Neuronal stem cell (in vitro differentiated cells): Measurements from ENCODE around the gene ZSCAN29.

Experiments
- DNase-seq: peaks from one replicate; pipeline ENCODE4 v3.0.0-alpha.2; 2013; ENCODE audit warnings: low spot score
- H2AFZ ChIP-seq: one replicate; pipeline ENCODE4 v1.6.1; 2013; ENCODE audit warnings: mild to moderate bottlenecking, low read length, inconsistent platforms
- H2AK5ac ChIP-seq: 2 replicates; pipeline ENCODE4 v1.6.1; 2013; ENCODE audit warnings: low read depth, mild to moderate bottlenecking, inconsistent platforms, low read length, moderate library complexity, mixed read lengths
- H2BK120ac ChIP-seq: 2 replicates; pipeline ENCODE4 v1.6.1; 2013; ENCODE audit warnings: low read depth, mild to moderate bottlenecking, inconsistent platforms, low read length, moderate library complexity, mixed read lengths
- H2BK12ac ChIP-seq: one replicate; pipeline ENCODE4 v1.6.1; 2013; ENCODE audit warnings: low read length, inconsistent platforms
- H2BK15ac ChIP-seq: 2 replicates; pipeline ENCODE4 v1.6.1; 2013; ENCODE audit warnings: mild to moderate bottlenecking, low read length, inconsistent platforms, mixed read lengths
- H2BK5ac ChIP-seq: one replicate; pipeline ENCODE4 v1.6.1; 2013; ENCODE audit warnings: inconsistent platforms, mild to moderate bottlenecking, low read length, moderate library complexity
- H3K14ac ChIP-seq: one replicate; pipeline ENCODE4 v1.6.1; 2013; ENCODE audit warnings: low read length, inconsistent platforms
- H3K18ac ChIP-seq: 2 replicates; pipeline ENCODE4 v1.6.1; 2013; ENCODE audit warnings: low read length, inconsistent platforms
- H3K23ac ChIP-seq: 2 replicates; pipeline ENCODE4 v1.6.1; 2013; ENCODE audit warnings: low read depth, mild to moderate bottlenecking, mixed read lengths, low read length, inconsistent platforms; ENCODE audit not compliant: poor library complexity
- H3K27ac ChIP-seq: replicated peaks from 3 replicates; pipeline ENCODE4 v1.5.1; 2013; ENCODE audit warnings: low read length, inconsistent platforms
- H3K27me3 ChIP-seq, 3 experiments: 2 replicates each; pipeline ENCODE4 v1.6.1; 2013; ENCODE audit warnings: low read length in 3 of 3, mild to moderate bottlenecking in 2 of 3, inconsistent platforms in 1 of 3, low read depth in 1 of 3, mixed read lengths in 1 of 3, moderate library complexity in 1 of 3; ENCODE audit not compliant: control insufficient read depth in 3 of 3, insufficient read depth in 3 of 3
- H3K36me3 ChIP-seq, 2 donors: replicated peaks in 1 of 2; 2 replicates each; pipeline ENCODE4 v1.6.1; 2013; ENCODE audit warnings: low read length in 2 of 2; ENCODE audit not compliant: control insufficient read depth in 2 of 2, insufficient read depth in 2 of 2
- H3K4ac ChIP-seq: 2 replicates; pipeline ENCODE4 v1.6.1; 2013; ENCODE audit warnings: inconsistent platforms, mild to moderate bottlenecking, low read length, moderate library complexity
- H3K4me1 ChIP-seq, 2 donors: 1 replicate in 1 of 2; 2 replicates in 1 of 2; pipeline ENCODE4 v1.6.1; 2013; ENCODE audit warnings: low read length in 2 of 2, low read depth in 1 of 2; ENCODE audit not compliant: control insufficient read depth in 2 of 2, insufficient read depth in 1 of 2
- H3K4me2 ChIP-seq: one replicate; pipeline ENCODE4 v1.6.1; 2013; ENCODE audit warnings: mild to moderate bottlenecking, low read length, inconsistent platforms; ENCODE audit not compliant: insufficient read depth, poor library complexity, severe bottlenecking
- H3K4me3 ChIP-seq, 2 donors: 2 replicates each; pipeline ENCODE4 v1.5.1; 2013; ENCODE audit warnings: low read length in 2 of 2, mild to moderate bottlenecking in 2 of 2, inconsistent platforms in 1 of 2, moderate library complexity in 1 of 2
- H3K79me1 ChIP-seq: one replicate; pipeline ENCODE4 v1.6.1; 2013; ENCODE audit warnings: low read depth, mild to moderate bottlenecking, inconsistent platforms, low read length, moderate library complexity
- H3K9ac ChIP-seq: one replicate; pipeline ENCODE4 v1.6.1; 2013; ENCODE audit warnings: mild to moderate bottlenecking, low read depth, low read length, inconsistent platforms; ENCODE audit not compliant: poor library complexity
- H3K9me3 ChIP-seq, 2 donors: replicated peaks in 1 of 2; 2 replicates each; pipeline versions ENCODE3 to v1.6.1; 2013; ENCODE audit warnings: low read length in 2 of 2, mild to moderate bottlenecking in 2 of 2, inconsistent platforms in 1 of 2, low read depth in 1 of 2, mixed read lengths in 1 of 2, moderate library complexity in 1 of 2; ENCODE audit not compliant: control insufficient read depth in 2 of 2, insufficient read depth in 1 of 2
- H4K8ac ChIP-seq: one replicate; pipeline ENCODE4 v1.6.1; 2013; ENCODE audit warnings: low read depth, mild to moderate bottlenecking, inconsistent platforms, low read length, moderate library complexity
- H4K91ac ChIP-seq: one replicate; pipeline ENCODE4 v1.6.1; 2013; ENCODE audit warnings: low read length, low read depth, mild to moderate bottlenecking, inconsistent platforms; ENCODE audit not compliant: poor library complexity
- WGBS, 2 donors: extraction: QIAGEN DNeasy Blood & Tissue Kit; methylation state at CpG; one replicate each; pipeline ENCODE4 v1.1.7; 2013; ENCODE audit warnings: missing lambda C conversion rate in 2 of 2, mixed read lengths in 1 of 2; ENCODE audit not compliant: insufficient read length in 2 of 2, insufficient replicate concordance in 1 of 2; ENCODE audit errors: extremely low coverage in 2 of 2; 5-methylcytosine and 5-hydroxymethylcytosine counted together

ZSCAN29 gene

DNA sequence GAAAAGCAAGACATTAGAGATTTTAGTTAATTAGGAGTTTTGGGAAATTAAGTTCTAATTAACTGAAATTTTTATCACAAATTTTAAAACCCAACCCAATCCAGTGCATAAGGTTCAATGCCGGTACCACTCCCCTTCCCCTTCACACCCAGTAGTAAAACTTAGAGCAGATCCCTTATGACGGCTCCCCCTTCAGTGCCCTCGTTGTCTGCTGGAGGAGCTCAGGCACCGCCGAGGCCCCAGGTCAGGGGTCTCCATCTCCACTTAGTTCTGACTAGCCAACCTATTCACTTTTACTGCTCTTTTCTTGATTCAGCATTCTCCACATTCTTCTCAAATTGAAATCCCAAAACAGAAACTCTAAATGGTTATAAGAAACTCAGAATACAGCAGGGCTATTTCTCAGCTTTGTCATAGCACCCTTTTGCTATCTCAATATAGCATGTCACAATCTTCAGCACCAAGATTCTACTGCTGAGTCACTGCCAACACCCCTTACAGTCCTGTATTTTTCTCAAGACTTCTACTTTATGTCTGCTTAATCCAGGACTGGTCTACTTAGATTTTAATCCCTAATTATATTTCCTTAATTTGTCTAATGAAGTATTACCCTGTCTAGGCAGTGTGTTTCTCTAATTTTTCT, 39.9 kb upstream of the ZSCAN29 start:
- WGBS, 2 donors: no CpG with 5 or more reads among the region's 5 CpGs
- no peak overlapping the region for H4K91ac ChIP-seq
- DNase-seq: no peak

GRCh38 chr15:43408789-43409188, 37.9 kb upstream of the ZSCAN29 start:
- H3K14ac ChIP-seq: no peak overlapping the region
- no peak overlapping the region for H2AFZ ChIP-seq
- H2BK15ac ChIP-seq: no peak overlapping the region
- DNase-seq: no peak
- H2BK120ac ChIP-seq: no peak overlapping the region
- H3K9ac ChIP-seq: no peak overlapping the region
- H2BK5ac ChIP-seq: no peak overlapping the region
- H3K4me3 ChIP-seq: no peak overlapping the region
- WGBS, 2 donors: no CpG with 5 or more reads among the region's 4 CpGs
- no peak overlapping the region for H3K18ac ChIP-seq
- no peak overlapping the region for H2AK5ac ChIP-seq
- H4K8ac ChIP-seq: no peak overlapping the region
- no peaks in the 10 kb centered on the region for H3K79me1 ChIP-seq
- no peak overlapping the region for H3K4me2 ChIP-seq
- no peak overlapping the region for H3K23ac ChIP-seq
- peaks cover 0 to 2% of the 10 kb centered on the region in 2 donors for H3K9me3 ChIP-seq
- H3K4ac ChIP-seq: no peak overlapping the region
- no peak overlapping the region for H2BK12ac ChIP-seq
- H3K27me3 ChIP-seq: no peaks in the 10 kb centered on the region
- no peak overlapping the region for H3K27ac ChIP-seq
- peaks cover 48 to 100% of the 10 kb centered on the region in 2 donors for H3K36me3 ChIP-seq
- no peaks in the 10 kb centered on the region for H3K4me1 ChIP-seq
- H4K91ac ChIP-seq: no peak overlapping the region

More for the DNA sequence above, 39.9 kb upstream of the ZSCAN29 start:
- Histone ChIP-seq H3K14ac (no peak overlapping the region), H3K36me3 (peaks cover 52 to 100% of the 10 kb centered on the region in 2 donors), H3K23ac (no peak overlapping the region), H2AK5ac (no peak overlapping the region), H3K27me3 (no peaks in the 10 kb centered on the region), H3K4me1 (no peaks in the 10 kb centered on the region), H3K9ac (no peak overlapping the region), H3K79me1 (no peaks in the 10 kb centered on the region), H3K4me2 (no peak overlapping the region), H3K18ac (no peak overlapping the region), H3K4ac (no peak overlapping the region), H2BK15ac (no peak overlapping the region), H2AFZ (no peak overlapping the region), H3K27ac (no peak overlapping the region), H2BK5ac (no peak overlapping the region), H4K8ac (no peak overlapping the region), H2BK12ac (no peak overlapping the region), H3K9me3 (peaks cover 0 to 2% of the 10 kb centered on the region in 2 donors), H2BK120ac (no peak overlapping the region), H3K4me3 (no peak overlapping the region)

- Histone ChIP-seq H3K4me2 (no peak overlapping the region), H2BK12ac (no peak overlapping the region), H3K4me1 (no peaks in the 10 kb centered on the region), H2AK5ac (no peak overlapping the region), H3K36me3 (peaks cover 40 to 100% of the 10 kb centered on the region in 2 donors), H3K27me3 (no peaks in the 10 kb centered on the region), H3K14ac (no peak overlapping the region), H3K23ac (no peak overlapping the region), H3K9me3 (no peaks in the 10 kb centered on the region), H2AFZ (no peak overlapping the region), H3K4ac (no peak overlapping the region), H3K9ac (no peak overlapping the region), H3K27ac (no peak overlapping the region), H2BK5ac (no peak overlapping the region), H2BK120ac (no peak overlapping the region), H3K79me1 (no peaks in the 10 kb centered on the region), H3K4me3 (no peak overlapping the region), H4K91ac (no peak overlapping the region), H3K18ac (no peak overlapping the region), H2BK15ac (no peak overlapping the region), H4K8ac (no peak overlapping the region)
- no CpG with 5 or more reads among the region's 2 CpGs for WGBS, 2 donors
- DNase-seq: no peak
Observed at GRCh38 chr15:43406808-43407207, 36.0 kb upstream of the ZSCAN29 start.

DNA sequence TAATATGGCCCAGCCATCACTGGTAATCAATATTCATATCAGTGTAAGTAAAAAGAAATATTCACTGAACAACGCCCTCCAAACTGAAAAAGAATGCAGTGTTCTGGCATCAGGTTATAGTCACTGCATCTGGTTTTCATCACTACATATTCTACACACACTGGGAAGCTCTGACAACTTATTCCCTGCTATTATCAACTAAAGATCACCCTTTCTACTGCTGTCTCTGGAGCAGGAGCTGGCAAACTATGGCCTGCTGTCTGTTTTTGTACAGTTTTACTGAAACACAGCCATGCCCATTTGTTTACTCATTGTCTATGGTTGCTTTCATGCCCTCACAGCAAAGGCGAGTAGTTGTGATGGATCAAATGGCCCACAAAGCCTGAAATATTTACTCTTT, 35.3 kb upstream of the ZSCAN29 start:
- no peak overlapping the region for H3K14ac ChIP-seq
- H4K91ac ChIP-seq: no peak overlapping the region
- H3K27ac ChIP-seq: no peak overlapping the region
- WGBS, 2 donors: no CpG with 5 or more reads among the region's 2 CpGs
- no peak for DNase-seq
- no peak overlapping the region for H3K9ac ChIP-seq
- no peaks in the 10 kb centered on the region for H3K79me1 ChIP-seq
- no peak overlapping the region for H3K4me3 ChIP-seq
- peaks cover 42 to 100% of the 10 kb centered on the region in 2 donors for H3K36me3 ChIP-seq
- no peak overlapping the region for H4K8ac ChIP-seq
- no peak overlapping the region for H2AFZ ChIP-seq
- H3K4ac ChIP-seq: no peak overlapping the region
- no peak overlapping the region for H2BK120ac ChIP-seq
- no peak overlapping the region for H3K23ac ChIP-seq
- no peaks in the 10 kb centered on the region for H3K4me1 ChIP-seq
- H2BK5ac ChIP-seq: no peak overlapping the region
- H2BK15ac ChIP-seq: no peak overlapping the region
- H3K27me3 ChIP-seq: no peaks in the 10 kb centered on the region
- no peak overlapping the region for H3K18ac ChIP-seq
- no peaks in the 10 kb centered on the region for H3K9me3 ChIP-seq
- no peak overlapping the region for H3K4me2 ChIP-seq
- H2AK5ac ChIP-seq: no peak overlapping the region
- no peak overlapping the region for H2BK12ac ChIP-seq
